ENCODE results near the gene SENP2. TPM values are rescaled to one million over a fixed set of nuclear protein-coding genes. Genes with fewer than 3 reads are reported as not detected.

The SENP2 gene
- total RNA-seq, 1 experiment from 2014 or later = 52.4 TPM

DNA sequence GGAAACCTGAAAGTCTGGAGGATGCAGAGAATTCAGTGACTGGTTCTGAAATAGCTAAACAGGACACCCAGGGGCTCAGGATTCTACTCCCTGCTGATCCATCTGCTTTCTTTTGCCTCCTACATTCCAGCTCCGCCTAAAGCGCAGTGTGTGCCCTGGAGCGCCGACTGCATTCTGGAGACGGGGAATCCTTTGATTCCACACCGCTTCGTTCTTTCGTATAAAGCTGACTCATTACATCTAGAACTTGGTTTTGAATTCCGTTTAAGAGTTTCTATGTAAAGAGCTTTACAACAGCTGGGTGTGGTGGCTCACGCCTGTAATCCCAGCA, 61.8 kb downstream of the SENP2 start:
- no peaks in the 10 kb centered on the region for H3K4me1 Mint-ChIP-seq (ENCODE audit: low read depth, unreplicated experiment)
- BruUV-seq (replicated peaks) = no TSS peak
- peaks cover 1% of the 10 kb centered on the region for H3K36me3 ChIP-seq (ENCODE audit: control insufficient read depth, insufficient read depth, low read length)
- peak overlapping the region; percentile 18 for H3K4me3 Mint-ChIP-seq (ENCODE audit: unreplicated experiment)
- CTCF ChIA-PET = no interaction called here
- intact Hi-C loops (cut with micrococcal nuclease; ENCODE audit: unreplicated experiment) = no loop called here
- H3K27ac Mint-ChIP-seq (ENCODE audit: unreplicated experiment) = peak overlapping the region; percentile 12
- DNase-seq = no peak
- no peaks in the 10 kb centered on the region for H3K9me3 Mint-ChIP-seq (ENCODE audit: unreplicated experiment)
- POLR2A ChIA-PET = no interaction called here
- TF ChIP-seq, protein P1, sequence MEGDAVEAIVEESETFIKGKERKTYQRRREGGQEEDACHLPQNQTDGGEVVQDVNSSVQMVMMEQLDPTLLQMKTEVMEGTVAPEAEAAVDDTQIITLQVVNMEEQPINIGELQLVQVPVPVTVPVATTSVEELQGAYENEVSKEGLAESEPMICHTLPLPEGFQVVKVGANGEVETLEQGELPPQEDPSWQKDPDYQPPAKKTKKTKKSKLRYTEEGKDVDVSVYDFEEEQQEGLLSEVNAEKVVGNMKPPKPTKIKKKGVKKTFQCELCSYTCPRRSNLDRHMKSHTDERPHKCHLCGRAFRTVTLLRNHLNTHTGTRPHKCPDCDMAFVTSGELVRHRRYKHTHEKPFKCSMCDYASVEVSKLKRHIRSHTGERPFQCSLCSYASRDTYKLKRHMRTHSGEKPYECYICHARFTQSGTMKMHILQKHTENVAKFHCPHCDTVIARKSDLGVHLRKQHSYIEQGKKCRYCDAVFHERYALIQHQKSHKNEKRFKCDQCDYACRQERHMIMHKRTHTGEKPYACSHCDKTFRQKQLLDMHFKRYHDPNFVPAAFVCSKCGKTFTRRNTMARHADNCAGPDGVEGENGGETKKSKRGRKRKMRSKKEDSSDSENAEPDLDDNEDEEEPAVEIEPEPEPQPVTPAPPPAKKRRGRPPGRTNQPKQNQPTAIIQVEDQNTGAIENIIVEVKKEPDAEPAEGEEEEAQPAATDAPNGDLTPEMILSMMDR (IDR thresholded peaks at IDR 0.05; ENCODE audit: insufficient read depth in 1 of 2, low read depth in 1 of 2, low read length in 1 of 2, severe bottlenecking in 1 of 2, unreplicated experiment in 1 of 2) = no peak
- no peak overlapping the region for H3K4me3 ChIP-seq (ENCODE audit: low read depth, low read length)
- no peaks in the 10 kb centered on the region for H3K4me1 ChIP-seq
- H3K36me3 Mint-ChIP-seq (ENCODE audit: insufficient read depth, unreplicated experiment) = peaks cover 62% of the 10 kb centered on the region
- no peaks in the 10 kb centered on the region for H3K27me3 Mint-ChIP-seq (ENCODE audit: insufficient read depth, unreplicated experiment)
- H3K27me3 ChIP-seq (replicated peaks; ENCODE audit: control insufficient read depth, insufficient read depth, low read length) = no peaks in the 10 kb centered on the region
- no peaks in the 10 kb centered on the region for H3K9me3 ChIP-seq

DNA sequence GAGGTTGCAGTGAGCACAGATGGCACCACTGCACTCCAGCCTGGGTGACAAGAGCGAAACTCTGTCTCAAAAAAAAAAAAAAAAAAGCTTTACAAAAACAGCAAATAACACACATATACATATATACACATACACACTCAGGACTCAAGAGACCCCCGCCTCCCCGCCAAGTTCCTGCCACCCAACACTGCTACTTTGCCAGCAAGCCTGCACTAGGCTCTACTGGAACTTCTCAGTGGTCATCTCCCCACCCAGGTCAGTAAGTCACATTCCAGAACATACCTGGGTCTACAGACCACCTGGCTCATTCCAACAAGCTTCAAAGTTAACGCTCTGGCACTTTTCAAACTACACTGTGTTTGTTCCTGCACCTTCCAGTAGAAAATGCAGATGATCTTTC, 62.3 kb downstream of the SENP2 start:
- Histone ChIP-seq H3K4me1 (no peaks in the 10 kb centered on the region), H3K4me3 (ENCODE audit: low read depth, low read length) (no peak overlapping the region), H3K27me3 (replicated peaks; ENCODE audit: control insufficient read depth, insufficient read depth, low read length) (no peaks in the 10 kb centered on the region), H3K36me3 (ENCODE audit: control insufficient read depth, insufficient read depth, low read length) (peaks cover 1% of the 10 kb centered on the region), H3K9me3 (no peaks in the 10 kb centered on the region)
- BruUV-seq (replicated peaks) = no TSS peak
- DNase-seq = no peak
- H3K9me3 Mint-ChIP-seq (ENCODE audit: unreplicated experiment) = no peaks in the 10 kb centered on the region
- intact Hi-C loops (cut with micrococcal nuclease; ENCODE audit: unreplicated experiment) = no loop called here
- H3K4me3 Mint-ChIP-seq (ENCODE audit: unreplicated experiment) = no peak overlapping the region
- H3K4me1 Mint-ChIP-seq (ENCODE audit: low read depth, unreplicated experiment) = no peaks in the 10 kb centered on the region
- CTCF ChIA-PET = no interaction called here
- POLR2A ChIA-PET = no interaction called here
- H3K27ac Mint-ChIP-seq (ENCODE audit: unreplicated experiment) = peak overlapping the region; percentile 59
- no peaks in the 10 kb centered on the region for H3K27me3 Mint-ChIP-seq (ENCODE audit: insufficient read depth, unreplicated experiment)
- H3K36me3 Mint-ChIP-seq (ENCODE audit: insufficient read depth, unreplicated experiment) = peaks cover 67% of the 10 kb centered on the region
- TF ChIP-seq, protein P1 (IDR thresholded peaks at IDR 0.05; ENCODE audit: insufficient read depth in 1 of 2, low read depth in 1 of 2, low read length in 1 of 2, severe bottlenecking in 1 of 2, unreplicated experiment in 1 of 2) = no peak

- peaks cover 77% of the 10 kb centered on the region for H3K36me3 Mint-ChIP-seq (ENCODE audit: insufficient read depth, unreplicated experiment)
These were observed 63.3 kb downstream of the SENP2 start for GRCh38 chr3:185649414-185649813.

More at GRCh38 chr3:185649414-185649813, 63.3 kb downstream of the SENP2 start:
- Histone ChIP-seq H3K9me3 (no peaks in the 10 kb centered on the region), H3K4me1 (no peaks in the 10 kb centered on the region), H3K4me3 (ENCODE audit: low read depth, low read length) (no peak overlapping the region), H3K36me3 (ENCODE audit: control insufficient read depth, insufficient read depth, low read length) (peaks cover 1% of the 10 kb centered on the region), H3K27me3 (replicated peaks; ENCODE audit: control insufficient read depth, insufficient read depth, low read length) (no peaks in the 10 kb centered on the region)
- no peak overlapping the region for H3K4me3 Mint-ChIP-seq (ENCODE audit: unreplicated experiment)
- POLR2A ChIA-PET = no interaction called here
- DNase-seq = no peak
- H3K27me3 Mint-ChIP-seq (ENCODE audit: insufficient read depth, unreplicated experiment) = no peaks in the 10 kb centered on the region
- no peaks in the 10 kb centered on the region for H3K4me1 Mint-ChIP-seq (ENCODE audit: low read depth, unreplicated experiment)
- BruUV-seq (replicated peaks) = no TSS peak
- H3K9me3 Mint-ChIP-seq (ENCODE audit: unreplicated experiment) = no peaks in the 10 kb centered on the region
- TF ChIP-seq, protein P1 (IDR thresholded peaks at IDR 0.05; ENCODE audit: insufficient read depth in 1 of 2, low read depth in 1 of 2, low read length in 1 of 2, severe bottlenecking in 1 of 2, unreplicated experiment in 1 of 2) = no peak
- CTCF ChIA-PET = interaction anchor here (1.8 kb wide), 1 partner anchor 11 kb away, joined by 4 read pairs; no protein-coding TSS in a partner anchor
- H3K27ac Mint-ChIP-seq (ENCODE audit: unreplicated experiment) = no peak overlapping the region
- intact Hi-C loops (cut with micrococcal nuclease; ENCODE audit: unreplicated experiment) = no loop called here
